GM11168 (cell line): ENCODE results near the gene BDNF.

Source experiments
- in situ Hi-C: fragments of 300-500 bp; cut with MboI; formaldehyde crosslinking; loops from one replicate; pipeline ENCODE4 v1.12.0; 2022; ENCODE audit warnings: low sequenced_read_pairs; ENCODE audit not compliant: unreplicated experiment

Gene BDNF

GRCh38 chr11:27711725-27712124 is 11.5 kb upstream of the BDNF start:
- in situ Hi-C loops, result loop anchor here (25.0 kb wide), 2 partner anchors 401 to 826 kb away; partner anchors contain the start of genes KIF18A and METTL15

GRCh38 chr11:27710536-27710935 is 10.3 kb upstream of the BDNF start:
- in situ Hi-C loops, result loop anchor here (25.0 kb wide), 2 partner anchors 402 to 827 kb away; partner anchors contain the start of genes KIF18A and METTL15

DNA sequence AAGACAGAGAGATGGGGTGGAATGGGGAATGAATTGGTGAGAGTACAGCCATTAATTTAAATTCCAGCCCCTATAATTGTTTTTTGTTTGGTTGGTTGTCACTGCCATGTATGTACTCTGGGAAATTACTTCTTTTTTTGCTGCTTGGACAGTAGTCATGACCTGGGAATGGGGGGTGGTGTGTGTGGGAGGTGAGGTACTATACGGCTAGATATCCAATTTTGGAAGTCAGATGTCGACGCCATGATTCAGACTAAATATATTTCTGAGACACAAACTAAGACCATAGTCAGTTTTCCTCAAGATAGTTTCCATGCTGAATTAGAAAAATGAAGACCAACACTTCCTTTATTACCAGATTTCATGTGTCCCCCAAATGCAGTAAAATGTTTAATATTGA is 7.4 kb upstream of the BDNF start:
- in situ Hi-C loops, result loop anchor here (25.0 kb wide), 2 partner anchors 405 to 830 kb away; partner anchors contain the start of genes KIF18A and METTL15

GRCh38 chr11:27705873-27706820 is 5.9 kb upstream of the BDNF start:
- in situ Hi-C loops, result loop anchor here (25.0 kb wide), 2 partner anchors 406 to 831 kb away; partner anchors contain the start of genes KIF18A and METTL15

- in situ Hi-C loops, result loop anchor here (25.0 kb wide), 2 partner anchors 409 to 834 kb away; partner anchors contain the start of genes KIF18A and METTL15
These were observed 3.2 kb upstream of the BDNF start for GRCh38 chr11:27703481-27703880.

- in situ Hi-C loops, result loop anchor here (25.0 kb wide), 2 partner anchors 409 to 834 kb away; partner anchors contain the start of genes KIF18A and METTL15
These were observed 2.6 kb upstream of the BDNF start for GRCh38 chr11:27702811-27703210.

DNA sequence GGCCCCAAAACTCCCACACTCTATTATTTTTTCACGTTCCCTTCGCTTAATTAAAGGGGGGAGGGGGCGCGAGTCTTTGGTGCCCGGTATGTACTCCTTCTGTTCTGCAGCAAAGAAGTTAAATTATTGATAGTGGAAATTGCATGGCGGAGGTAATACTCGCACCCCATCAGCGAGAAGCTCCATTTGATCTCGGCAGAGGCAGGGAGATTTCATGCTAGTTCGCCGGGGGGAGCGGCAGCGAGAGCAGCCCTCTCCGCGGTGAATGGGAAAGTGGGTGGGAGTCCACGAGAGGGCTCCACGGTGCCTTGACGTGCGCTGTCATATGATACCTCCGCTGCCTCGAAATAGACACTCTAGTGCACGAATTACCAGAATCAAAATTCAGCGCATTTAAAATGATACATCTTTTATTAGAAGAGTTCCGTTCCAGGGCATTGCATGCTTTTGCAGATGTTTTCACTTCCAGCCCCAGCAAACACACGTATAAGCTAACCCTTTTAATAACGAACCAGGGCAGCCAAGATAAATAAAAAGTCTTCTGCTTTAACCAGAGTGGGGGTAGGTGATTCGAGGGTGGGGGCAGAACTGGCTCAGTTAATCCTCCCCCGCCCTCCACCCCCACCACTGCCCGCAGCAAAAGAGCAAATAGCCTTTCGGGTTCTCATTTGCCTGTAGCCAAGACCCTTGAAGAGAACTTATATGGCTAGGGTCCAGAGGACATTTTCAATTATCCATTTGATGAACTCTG is 1.3 kb upstream of the BDNF start:
- in situ Hi-C loops, result loop anchor here (25.0 kb wide), 2 partner anchors 411 to 836 kb away; partner anchors contain the start of genes KIF18A and METTL15

DNA sequence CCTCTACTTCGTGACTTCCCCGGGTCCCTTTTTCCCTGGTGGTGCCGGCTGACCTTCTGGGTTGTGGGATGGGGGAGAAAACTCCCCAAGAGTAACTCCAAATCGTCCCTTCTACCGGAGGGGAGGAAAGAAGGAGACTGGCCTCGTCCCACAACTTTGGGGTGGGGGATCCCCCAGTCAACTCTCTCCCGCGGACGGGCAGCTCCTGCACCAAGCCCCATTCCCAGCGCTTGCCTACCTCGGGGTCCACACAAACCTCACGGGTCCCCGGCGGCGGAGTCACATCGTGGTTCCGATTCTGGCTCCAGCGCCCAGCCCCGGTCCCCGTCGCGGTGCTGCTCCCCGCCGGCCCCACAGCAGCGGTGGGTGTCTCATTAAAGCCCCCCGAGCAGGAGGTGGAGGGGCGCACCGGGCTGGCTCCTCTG is 317 bp downstream of the BDNF start:
- in situ Hi-C loops, result loop anchor here (25.0 kb wide), 3 partner anchors 412 to 1637 kb away; partner anchors contain the start of genes KIF18A and METTL15

DNA sequence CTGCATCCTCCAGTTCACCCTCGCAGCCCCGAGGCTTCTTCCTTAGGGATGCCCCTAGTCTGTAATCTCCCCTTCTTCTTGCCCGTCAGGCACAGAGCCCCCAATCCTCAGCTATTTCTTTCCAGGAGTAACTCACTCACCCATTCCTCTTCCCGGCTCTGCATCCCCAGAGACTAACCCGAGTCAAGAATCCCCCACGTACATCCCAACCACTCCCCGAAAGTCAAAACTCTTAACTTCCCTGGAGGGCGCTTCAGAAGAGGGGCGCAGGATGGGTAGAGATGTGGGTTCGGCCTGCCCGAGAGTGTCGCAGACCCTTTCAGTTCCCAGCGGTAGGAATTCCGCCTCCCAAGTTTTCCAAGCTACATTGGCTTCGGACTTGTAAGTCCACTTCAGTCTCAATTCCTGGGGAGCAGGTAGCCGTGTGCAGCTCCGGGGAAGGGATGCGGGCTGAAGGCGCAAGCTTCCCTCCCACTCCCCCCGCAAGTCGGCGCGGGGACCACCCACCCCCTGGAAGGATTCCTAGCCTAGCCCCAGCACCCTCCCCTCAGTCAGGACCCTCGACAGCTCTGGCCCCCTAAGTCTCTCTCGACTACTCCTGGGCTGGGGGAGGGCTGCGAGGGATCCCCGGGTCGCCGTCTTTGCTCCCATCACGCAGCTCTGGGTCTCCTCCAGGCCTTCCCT is 871 bp downstream of the BDNF start:
- in situ Hi-C loops, result loop anchor here (25.0 kb wide), 1 partner anchor 1638 kb away; no protein-coding TSS in a partner anchor

GRCh38 chr11:27698872-27699241 is 1.4 kb downstream of the BDNF start:
- in situ Hi-C loops, result loop anchor here (25.0 kb wide), 1 partner anchor 1638 kb away; no protein-coding TSS in a partner anchor

DNA sequence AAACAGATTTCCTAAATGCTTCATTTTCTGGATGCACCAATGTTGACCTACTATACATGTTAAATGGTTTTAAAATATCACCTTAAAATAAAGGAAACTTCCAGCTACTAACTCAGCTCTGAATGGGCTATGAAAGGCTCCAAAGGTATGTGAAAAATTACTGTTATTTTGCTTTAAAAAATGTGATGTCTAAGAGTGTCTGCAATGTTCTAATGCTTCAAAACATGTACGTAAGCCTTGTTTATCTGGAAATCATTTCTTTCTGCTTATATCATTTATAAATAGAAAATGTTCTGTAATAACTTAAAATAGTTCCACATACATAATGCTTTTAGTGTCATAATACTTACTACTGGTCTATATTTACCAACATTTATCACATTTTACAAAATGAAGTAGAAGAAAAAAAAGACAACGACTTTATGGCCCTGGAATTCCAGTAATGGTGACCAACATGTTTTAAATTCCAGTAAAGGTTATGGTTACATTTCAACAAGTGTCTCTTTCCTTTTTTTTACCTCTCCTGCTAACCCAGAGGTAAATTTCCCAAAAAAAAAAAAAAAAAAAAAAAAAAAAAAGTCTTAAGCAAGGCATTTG is 2.5 kb downstream of the BDNF start:
- in situ Hi-C loops, result loop anchor here (25.0 kb wide), 1 partner anchor 1640 kb away; no protein-coding TSS in a partner anchor

GRCh38 chr11:27696961-27697360 is 3.3 kb downstream of the BDNF start:
- in situ Hi-C loops, result loop anchor here (25.0 kb wide), 1 partner anchor 1640 kb away; no protein-coding TSS in a partner anchor

GRCh38 chr11:27696115-27696514 is 4.1 kb downstream of the BDNF start:
- in situ Hi-C loops, result loop anchor here (25.0 kb wide), 1 partner anchor 1641 kb away; no protein-coding TSS in a partner anchor

GRCh38 chr11:27694992-27695391 is 5.3 kb downstream of the BDNF start:
- in situ Hi-C loops, result loop anchor here (25.0 kb wide), 1 partner anchor 1642 kb away; no protein-coding TSS in a partner anchor

DNA sequence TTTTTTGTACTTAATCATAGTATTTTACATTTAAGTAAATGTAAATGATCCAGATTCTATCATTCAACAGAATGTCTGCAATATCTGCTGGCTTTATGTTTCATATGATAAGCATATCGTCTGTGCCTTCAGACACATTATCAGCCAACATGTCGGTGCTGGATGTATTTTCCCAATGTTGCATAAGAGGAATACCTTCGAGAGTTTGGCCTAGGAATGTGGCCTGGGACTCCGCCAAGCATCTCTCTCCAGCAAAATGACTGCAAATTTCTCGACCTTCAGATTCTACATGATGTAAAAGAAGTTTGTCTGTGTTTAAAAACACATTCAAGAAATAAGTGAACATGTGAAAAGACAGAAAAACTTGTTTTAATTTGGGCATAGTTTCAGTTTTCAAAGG is 6.9 kb downstream of the BDNF start:
- in situ Hi-C loops, result loop anchor here (25.0 kb wide), 1 partner anchor 1644 kb away; no protein-coding TSS in a partner anchor

DNA sequence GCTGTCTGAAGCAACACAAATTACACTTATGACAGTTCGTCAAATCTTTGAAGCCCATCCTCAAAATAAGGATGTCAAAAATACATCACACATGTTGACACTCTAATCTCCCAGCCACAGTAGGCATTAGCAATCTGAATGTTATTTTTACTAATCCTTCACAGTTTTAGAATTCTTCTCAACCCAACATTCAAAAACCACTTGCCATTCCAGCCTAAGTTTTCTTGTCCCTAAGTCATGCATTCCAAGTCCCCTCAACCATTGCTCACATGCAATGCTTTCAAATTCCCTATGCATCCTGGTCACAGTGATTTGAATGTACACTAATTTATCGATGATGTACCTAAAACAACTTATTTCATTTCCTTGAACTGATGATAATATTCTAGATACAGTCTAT is 7.5 kb downstream of the BDNF start:
- in situ Hi-C loops, result loop anchor here (25.0 kb wide), 1 partner anchor 1645 kb away; no protein-coding TSS in a partner anchor

DNA sequence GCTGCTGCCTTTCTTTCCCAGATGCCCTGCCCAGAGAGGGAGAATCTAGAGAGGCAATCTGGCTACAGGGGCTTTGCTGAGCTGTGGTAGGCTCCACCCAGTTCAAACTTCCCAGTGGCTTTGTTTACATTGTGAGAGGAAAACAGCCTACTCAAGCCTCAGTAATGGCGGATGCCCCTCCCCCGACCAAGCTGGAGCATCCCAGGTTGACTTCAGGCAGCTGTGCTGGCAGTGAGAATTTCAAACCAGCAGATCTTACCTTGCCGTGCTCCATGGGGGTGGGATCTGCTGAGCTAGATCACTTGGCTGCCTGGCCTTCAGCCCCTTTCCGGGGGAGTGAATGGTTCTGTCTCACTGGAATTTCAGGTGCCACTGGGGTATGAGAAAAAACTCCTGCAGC is 12.2 kb downstream of the BDNF start:
- in situ Hi-C loops, result loop anchor here (25.0 kb wide), 1 partner anchor 1649 kb away; no protein-coding TSS in a partner anchor

- in situ Hi-C loops, result loop anchor here (25.0 kb wide), 1 partner anchor 1656 kb away; no protein-coding TSS in a partner anchor
These were observed 18.6 kb downstream of the BDNF start for GRCh38 chr11:27681664-27682063.
